Uterus (tissue), 2 donors: ENCODE results near the gene MKS1.

Experiments used
- CTCF ChIP-seq, 4 experiments: fragments of 200-600 bp in 2 of 4; fragments of 450-650 bp in 2 of 4; sonication (generic) in 2 of 4; IDR thresholded peaks; one replicate each; pipeline ENCODE4 v1.5.1; 2016 to 2019; ENCODE audit warnings: antibody characterized with exemption in 4 of 4, mild to moderate bottlenecking in 2 of 4, moderate library complexity in 1 of 4
- POLR2A ChIP-seq, 2 donors: fragments of 450-650 bp; IDR thresholded peaks; one replicate each; pipeline ENCODE4 v1.6.1; 2016; ENCODE audit warnings: antibody characterized with exemption in 2 of 2, mild to moderate bottlenecking in 1 of 2, moderate library complexity in 1 of 2

GRCh38 chr17:58262149-58262548 is 43.1 kb upstream of the MKS1 start:
- TF ChIP-seq CTCF (IDR thresholded peaks at IDR 0.05) = no peak
- TF ChIP-seq POLR2A (IDR thresholded peaks at IDR 0.05) = no peak
